ENCODE measurements around the gene POU2AF2.

Gene POU2AF2

GRCh38 chr11:111330234-111330893, 84.8 kb downstream of the POU2AF2 start:
- no peak for DNase-seq (ENCODE audit: low read depth)

GRCh38 chr11:111331711-111332479, 86.4 kb downstream of the POU2AF2 start:
- no peak for DNase-seq (ENCODE audit: low read depth)

- DNase-seq (ENCODE audit: low read depth), result no peak
Measured at GRCh38 chr11:111334532-111335502, 89.3 kb downstream of the POU2AF2 start.

GRCh38 chr11:111335549-111335948, 90.0 kb downstream of the POU2AF2 start:
- DNase-seq (ENCODE audit: low read depth), result no peak
